ENCODE results near the gene SRP68.

The SRP68 gene

GRCh38 chr17:76076146-76076764 lies 3.9 kb upstream of the SRP68 start:
- no peak for TF ChIP-seq GATA3 (IDR thresholded peaks at IDR 0.05; ENCODE audit: low read depth, low read length)

- no peak for TF ChIP-seq GATA3 (IDR thresholded peaks at IDR 0.05; ENCODE audit: low read depth, low read length)
- TF ChIP-seq GATA2 (IDR thresholded peaks at IDR 0.05; ENCODE audit: low read depth, low read length): no peak
These were observed 3.2 kb upstream of the SRP68 start for GRCh38 chr17:76075364-76076145.

DNA sequence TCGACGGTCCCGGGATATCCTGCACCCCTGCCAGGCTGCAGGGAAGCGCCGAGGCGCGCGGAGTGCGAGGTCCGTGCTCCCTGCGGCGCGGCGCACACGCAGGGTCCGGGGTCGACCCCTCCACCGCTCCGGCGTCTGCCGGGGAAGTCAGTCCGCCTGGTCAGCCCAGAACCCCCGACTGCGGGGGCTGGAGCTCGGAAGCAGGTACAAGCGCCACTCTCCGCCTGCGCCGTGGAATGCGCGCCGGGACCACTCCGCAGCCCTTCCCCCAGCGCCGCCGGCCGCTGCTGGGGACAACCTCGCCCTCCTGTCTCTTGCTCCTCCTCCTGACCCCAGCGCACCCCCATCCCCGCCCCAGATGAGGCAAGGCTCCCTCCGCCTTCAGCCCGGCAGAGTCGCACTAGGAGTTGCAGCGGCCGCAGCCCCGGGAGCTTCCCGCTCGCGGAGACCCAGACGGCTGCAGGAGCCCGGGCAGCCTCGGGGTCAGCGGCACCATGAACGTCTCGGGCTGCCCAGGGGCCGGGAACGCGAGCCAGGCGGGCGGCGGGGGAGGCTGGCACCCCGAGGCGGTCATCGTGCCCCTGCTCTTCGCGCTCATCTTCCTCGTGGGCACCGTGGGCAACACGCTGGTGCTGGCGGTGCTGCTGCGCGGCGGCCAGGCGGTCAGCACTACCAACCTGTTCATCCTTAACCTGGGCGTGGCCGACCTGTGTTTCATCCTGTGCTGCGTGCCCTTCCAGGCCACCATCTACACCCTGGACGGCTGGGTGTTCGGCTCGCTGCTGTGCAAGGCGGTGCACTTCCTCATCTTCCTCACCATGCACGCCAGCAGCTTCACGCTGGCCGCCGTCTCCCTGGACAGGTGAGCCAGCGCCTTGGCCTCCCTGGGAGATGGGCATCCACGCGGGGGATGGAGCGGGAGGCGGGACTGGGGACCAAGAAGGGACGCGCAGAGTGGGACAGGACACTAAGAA lies 2.4 kb upstream of the SRP68 start, which contains the start of gene GALR2:
GALR2 (plus strand) TSS at position 392 of the 974 bp plus-strand sequence; CDS start at position 495, 103 bp downstream.
- TF ChIP-seq GATA2 (IDR thresholded peaks at IDR 0.05; ENCODE audit: low read depth, low read length) (no peak), GATA3 (IDR thresholded peaks at IDR 0.05; ENCODE audit: low read depth, low read length) (no peak)

DNA sequence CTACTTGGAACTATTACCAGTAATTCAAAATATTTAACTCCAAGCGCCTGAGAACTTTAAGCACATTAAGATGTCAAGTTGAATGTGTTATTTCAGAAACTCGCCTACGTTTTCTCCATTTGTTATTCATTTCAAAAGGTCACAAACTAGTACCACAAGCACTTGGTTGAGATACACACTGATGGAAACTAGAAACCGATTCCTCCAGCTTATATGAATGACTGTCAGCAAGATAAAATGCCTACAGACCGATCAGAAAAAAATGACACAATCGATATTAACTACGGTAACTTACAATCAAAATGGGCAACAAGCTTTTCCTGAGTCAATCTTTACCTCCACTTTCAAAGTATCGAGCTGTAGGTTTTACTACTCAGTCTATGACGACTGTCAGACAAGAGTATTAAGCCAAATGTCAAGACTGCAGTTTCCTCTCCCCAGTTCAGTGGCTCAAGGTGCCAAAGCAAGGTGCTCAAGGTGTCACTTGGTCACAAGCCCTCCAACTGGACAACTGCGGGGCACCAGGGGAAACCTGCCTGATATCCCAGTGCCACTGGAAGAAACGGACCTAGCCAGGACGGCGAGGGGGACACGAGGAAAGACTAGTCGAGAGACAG lies 678 bp downstream of the SRP68 start:
- no peak for TF ChIP-seq GATA3 (IDR thresholded peaks at IDR 0.05; ENCODE audit: low read depth, low read length)

GRCh38 chr17:76065775-76066174 lies 6.5 kb downstream of the SRP68 start:
- no peak for TF ChIP-seq GATA3 (IDR thresholded peaks at IDR 0.05; ENCODE audit: low read depth, low read length)
- no peak for TF ChIP-seq GATA2 (IDR thresholded peaks at IDR 0.05; ENCODE audit: low read depth, low read length)

DNA sequence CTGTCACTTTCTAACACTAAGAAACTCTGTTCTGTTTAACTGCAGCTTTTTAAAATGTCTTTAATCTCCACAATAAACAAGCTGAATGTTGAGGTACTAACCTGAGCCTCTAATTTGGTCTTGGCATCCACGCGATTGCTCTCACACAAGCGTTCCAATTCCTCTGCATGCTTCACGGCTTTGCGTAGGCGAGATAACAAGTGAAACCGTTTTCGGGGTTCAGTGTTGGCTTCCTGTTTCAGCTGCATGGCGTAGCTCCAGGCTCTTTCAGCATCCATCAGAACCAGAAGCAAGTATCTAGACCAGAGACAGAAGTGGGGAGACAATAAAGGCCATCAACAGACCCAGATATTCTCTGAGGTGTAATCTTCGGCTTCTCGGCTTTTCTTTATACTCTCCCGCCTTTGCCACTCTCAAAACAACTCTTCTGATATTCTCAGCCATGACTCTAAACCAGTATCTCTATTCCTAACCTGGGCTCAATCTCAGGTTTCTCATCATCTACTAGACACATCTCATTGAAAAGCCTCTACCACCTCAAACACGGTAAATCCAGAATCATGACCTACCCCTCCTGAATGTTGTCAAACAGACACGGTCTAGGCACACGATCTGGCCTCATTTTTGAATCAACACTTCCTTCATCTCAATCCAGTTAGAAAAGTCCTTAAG lies 8.3 kb downstream of the SRP68 start:
- TF ChIP-seq GATA2 (IDR thresholded peaks at IDR 0.05; ENCODE audit: low read depth, low read length): no peak
- no peak for TF ChIP-seq GATA3 (IDR thresholded peaks at IDR 0.05; ENCODE audit: low read depth, low read length)

GRCh38 chr17:76056882-76057281 lies 15.4 kb downstream of the SRP68 start:
- TF ChIP-seq GATA3 (IDR thresholded peaks at IDR 0.05; ENCODE audit: low read depth, low read length): no peak
- no peak for TF ChIP-seq GATA2 (IDR thresholded peaks at IDR 0.05; ENCODE audit: low read depth, low read length)

DNA sequence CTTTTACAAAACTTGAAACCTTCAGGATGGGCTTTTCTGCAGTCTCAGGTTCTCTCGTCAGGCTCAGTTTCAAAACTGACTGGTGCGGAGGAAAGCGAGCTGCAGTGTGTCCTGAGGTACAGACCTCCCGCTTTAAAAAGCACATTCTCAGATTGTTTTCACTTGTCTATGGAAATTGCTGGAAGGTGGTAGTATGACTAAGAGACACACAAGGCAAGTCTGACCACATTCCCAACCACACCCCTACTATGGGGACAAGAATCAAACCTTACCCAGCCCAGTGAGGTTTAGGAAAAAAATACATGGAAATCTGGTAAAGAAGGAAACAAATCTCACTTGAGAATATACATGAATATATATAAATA lies 18.2 kb downstream of the SRP68 start:
- TF ChIP-seq GATA2 (IDR thresholded peaks at IDR 0.05; ENCODE audit: low read depth, low read length) (no peak), GATA3 (IDR thresholded peaks at IDR 0.05; ENCODE audit: low read depth, low read length) (no peak)

DNA sequence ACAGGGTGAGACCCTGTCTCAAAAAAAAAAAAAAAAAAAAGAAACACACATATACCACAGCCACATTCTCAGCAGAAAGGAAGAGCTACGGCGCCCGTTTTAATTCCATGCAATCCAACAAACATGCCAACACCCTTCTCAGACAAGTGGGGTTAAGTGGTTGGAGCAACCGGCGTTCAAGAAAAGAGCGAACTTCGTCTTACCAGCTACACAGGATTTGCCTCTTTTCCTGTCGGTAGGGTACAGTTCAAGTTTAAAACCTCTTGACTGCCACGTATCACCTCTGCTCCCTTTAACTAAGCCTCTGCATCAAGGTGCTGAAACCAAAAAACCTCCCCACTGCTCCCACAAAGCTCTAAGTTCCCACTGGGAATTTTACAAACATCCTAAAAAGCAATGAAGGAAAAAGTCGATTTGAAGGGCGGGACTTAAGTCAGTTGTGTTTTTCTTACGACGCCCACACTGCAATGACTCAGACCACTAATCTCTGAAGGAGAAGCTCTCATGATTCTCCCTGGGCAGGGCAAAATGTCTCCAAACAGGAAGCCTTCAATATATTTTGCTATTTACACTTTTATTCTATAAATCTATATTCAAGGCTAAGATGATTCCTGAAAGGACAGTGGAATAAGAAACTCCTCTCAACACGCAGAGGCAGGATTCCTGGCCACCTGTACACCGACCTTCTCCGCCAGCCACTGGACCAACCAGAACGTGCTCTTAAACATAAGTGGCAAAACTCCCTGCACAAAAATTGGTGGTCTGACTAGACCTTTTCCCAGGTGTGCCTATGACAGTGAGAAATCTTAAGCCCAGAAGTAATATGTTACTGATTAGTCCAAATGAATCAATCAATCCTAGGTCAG lies 18.8 kb downstream of the SRP68 start:
- TF ChIP-seq GATA3 (IDR thresholded peaks at IDR 0.05; ENCODE audit: low read depth, low read length): no peak
- TF ChIP-seq GATA2 (IDR thresholded peaks at IDR 0.05; ENCODE audit: low read depth, low read length): no peak

DNA sequence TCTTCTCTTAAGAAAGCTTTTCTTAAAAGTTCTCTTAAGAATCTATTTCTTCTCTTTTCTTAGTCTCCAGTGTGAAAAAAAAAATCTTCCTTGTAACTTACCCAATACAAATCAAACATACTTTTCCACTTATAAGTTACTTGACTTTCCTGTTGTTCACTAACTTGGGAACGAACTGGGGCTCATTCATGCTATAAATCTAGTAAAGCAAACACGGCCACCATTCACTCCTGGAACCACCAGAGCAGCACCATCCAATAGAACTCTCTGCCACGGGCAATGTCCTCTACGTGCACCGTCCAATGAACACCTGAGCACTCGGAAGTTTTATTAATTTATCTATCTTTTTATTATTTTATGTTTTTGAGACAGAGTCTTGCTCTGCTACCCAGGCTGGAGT lies 20.8 kb downstream of the SRP68 start:
- no peak for TF ChIP-seq GATA3 (IDR thresholded peaks at IDR 0.05; ENCODE audit: low read depth, low read length)
- TF ChIP-seq GATA2 (IDR thresholded peaks at IDR 0.05; ENCODE audit: low read depth, low read length): no peak

- TF ChIP-seq GATA2 (IDR thresholded peaks at IDR 0.05; ENCODE audit: low read depth, low read length) (no peak), GATA3 (IDR thresholded peaks at IDR 0.05; ENCODE audit: low read depth, low read length) (no peak)
These were observed 21.5 kb downstream of the SRP68 start for GRCh38 chr17:76050538-76051467.

All from SH-SY5Y (cell line).